ENCODE results near the gene MMP24OS. TPM values are rescaled to one million over a fixed set of nuclear protein-coding genes. Genes with fewer than 3 reads are reported as not detected.
A peak's percentile ranks its signal among the peaks of the same experiment; 100 is the strongest.

The MMP24OS gene
- total RNA-seq, 1 donor from 2014 or later = 63.4 TPM

DNA sequence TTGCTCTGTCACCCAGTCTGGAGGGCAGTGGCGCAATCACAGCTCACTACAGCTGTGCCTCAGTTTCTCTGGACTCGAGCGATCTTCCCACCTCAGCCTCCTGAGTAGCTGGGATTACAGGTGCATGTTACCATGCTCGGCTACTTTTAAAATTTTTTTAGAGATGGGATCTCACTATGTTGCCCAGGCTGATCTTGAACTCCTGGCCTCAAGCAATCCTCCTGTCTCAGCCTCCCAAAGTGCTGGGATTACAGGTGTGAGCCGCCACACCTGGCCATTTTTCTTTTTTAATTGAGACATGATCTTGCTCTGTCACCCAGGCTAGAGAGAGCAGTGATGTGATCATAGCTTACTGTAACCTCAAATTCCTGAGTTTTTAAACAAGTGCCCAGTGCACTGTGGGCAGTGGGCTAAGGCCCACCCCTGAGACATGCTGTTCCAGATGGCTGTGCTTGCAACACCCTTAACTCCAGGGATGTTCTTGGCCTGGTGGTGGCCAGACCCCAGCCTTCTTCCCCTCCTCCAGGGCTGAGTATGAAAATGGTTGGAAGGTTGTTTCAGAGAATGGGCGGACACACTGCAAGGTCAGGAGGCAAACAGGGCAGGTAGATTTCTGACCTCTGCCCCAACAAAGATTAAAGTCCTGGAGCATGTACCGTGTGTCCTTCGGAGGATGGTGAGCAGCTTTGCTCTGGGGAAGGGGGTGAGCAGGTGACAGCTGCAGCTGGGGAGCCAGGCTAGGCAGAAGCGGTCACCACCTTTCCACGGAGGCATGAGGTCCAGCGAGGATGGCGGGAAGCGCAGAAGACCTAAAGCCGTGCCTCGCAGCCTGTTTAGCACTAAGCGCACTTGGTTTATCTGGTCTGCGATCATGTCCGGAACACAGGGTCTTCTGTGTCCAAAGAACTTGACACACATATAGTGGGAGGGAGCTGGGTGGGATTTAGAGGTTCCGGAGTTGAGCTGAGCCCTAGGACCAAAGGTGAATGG, 15.7 kb upstream of the MMP24OS start:
- intact Hi-C loops (cut with DNase I) = no loop called here
- no peak for DNase-seq (ENCODE audit: low spot score)

DNA sequence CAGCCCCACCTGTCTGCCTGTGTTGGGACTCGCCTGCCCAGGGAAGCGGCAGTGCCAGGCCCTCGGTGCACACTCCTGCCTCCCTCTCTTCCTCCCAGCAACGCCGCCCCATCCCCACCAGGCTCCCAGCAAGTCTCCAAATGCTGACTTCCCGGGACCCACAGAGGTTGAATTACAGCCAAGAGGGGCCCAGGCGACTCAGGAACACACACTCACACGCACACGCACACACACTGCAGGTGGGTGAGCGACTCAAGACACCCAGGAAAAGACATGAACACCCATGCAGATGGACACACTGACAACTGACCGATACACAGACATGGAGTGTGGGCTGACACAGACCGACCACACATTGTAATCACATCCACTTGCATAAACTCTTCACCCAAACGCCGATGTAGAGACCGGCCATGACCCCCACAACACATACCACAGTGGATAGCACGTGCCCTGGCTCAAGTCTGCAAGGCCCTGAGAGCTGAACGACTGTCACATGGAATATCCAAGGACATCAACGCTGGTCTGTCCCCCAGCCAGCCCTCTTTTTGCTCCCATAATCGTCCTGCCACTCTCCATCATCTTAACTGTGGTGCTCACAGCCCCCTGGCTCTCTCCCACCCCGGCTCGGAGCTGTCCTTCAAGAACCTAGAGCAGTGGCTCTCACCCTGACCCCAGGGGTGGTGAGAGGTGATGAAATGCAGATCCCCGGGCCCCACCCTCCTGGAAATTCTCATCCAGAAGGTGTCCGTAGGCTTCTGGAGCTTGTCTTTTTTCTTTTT, 14.8 kb upstream of the MMP24OS start:
- no peak for DNase-seq (ENCODE audit: low spot score)
- intact Hi-C loops (cut with DNase I) = no loop called here

DNA sequence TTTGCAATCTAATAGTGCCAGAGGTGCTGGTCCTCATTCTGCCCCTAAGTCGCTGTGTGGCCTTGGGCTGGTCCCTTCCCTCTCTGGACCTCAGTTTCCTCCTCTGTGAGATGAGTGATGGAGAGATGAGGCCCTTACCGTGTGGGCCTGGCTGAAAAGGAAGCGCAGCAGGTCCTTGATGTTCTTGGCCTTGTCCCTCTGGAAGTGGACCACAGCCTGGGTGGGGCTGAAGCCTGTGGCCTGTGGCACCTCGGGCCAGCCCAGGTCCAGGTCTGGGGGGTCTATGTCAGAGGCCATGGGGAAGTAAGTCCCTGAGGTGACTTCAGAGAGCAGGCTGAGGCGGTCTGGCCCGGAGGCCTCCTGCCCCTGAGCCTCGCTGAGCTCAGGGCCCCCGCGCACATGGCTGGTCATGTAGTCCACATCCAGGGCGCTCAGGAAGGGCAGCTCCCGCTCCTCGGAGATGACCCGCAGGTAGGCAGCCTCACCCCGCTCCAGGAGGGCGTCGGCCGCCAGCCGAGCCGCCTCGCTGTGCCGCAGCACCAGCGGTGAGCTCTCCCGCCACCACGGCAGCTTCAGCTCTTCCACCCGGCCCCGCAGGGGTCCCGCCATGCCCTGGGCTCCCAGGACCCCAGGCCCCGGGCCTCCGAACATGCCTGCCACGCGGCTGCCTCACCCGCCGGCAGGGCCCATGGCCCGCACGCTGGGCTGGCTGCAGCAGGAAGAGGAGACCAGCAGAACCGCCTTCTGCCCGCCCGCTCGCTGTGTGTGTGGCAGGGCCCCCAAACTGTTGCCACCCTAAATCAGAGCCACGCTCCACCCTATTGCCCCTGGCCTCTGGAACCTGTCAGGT, 14.0 kb upstream of the MMP24OS start, which contains the start of gene FAM83C:
TSS of gene FAM83C (minus strand) at position 772 of the 850 bp plus-strand sequence. CDS start at position 651, 121 bp downstream.
- intact Hi-C loops (cut with DNase I) = no loop called here
- DNase-seq (ENCODE audit: low spot score) = no peak

DNA sequence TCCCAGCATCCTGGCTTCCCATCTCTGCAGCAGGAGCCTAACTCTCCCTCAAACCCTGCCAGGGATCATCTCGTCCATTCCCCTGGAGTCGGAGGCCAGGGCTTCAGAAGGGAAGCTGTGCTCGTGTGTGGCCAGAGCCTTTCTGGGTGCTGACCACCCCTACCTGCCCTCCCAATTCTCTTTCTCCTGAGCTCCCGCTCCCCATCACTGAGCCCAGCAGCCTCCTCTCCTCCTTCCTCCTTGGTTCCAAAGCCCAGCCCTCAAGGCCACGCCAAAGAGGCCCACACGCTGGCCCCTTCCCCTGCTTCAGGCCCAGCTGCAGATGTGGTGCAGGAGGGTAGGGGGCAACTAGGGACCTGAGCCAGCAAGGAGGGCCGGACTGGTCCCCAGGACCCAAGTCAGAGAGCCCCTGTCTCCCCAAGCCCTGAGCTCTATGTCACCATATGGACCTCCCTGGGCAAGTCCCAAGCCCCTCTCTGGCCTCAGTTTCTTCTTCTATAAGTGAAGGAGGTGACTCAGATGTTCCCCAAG, 13.0 kb upstream of the MMP24OS start:
- intact Hi-C loops (cut with DNase I) = no loop called here
- no peak for DNase-seq (ENCODE audit: low spot score)

DNA sequence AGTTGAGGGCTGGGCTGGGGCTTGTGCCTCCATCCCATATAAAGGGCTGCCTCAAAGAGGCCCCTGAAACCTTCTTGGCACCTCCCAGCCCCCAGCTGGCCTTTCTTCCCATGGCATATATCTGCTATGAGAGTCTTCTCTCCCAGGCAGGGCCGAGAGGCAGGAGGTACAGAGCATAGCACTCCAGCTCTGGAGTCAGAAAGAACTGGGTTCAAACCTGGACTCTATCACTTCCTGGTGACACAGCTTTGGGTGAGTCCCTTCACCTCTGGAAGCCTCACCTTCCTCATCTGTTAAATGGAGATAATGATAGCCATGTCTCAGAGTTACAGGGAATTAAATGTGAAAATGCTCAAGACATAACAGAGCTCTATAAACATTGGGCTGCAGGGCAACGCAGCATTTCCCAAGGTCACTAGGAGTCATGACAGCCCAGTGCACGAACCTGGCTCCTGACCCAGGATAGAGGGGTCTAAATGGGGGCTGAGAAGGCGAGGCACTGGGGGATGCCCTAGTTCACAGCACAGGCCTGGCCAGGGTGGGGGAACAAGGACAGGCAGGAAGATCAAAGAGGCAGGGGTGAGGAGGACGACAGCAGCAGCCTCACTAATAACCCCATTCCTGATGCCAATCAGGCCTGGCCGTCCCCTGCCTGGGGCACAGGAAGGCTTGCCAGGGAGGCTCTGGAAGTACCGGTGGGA, 12.4 kb upstream of the MMP24OS start:
- DNase-seq (ENCODE audit: low spot score) = no peak
- intact Hi-C loops (cut with DNase I) = no loop called here

DNA sequence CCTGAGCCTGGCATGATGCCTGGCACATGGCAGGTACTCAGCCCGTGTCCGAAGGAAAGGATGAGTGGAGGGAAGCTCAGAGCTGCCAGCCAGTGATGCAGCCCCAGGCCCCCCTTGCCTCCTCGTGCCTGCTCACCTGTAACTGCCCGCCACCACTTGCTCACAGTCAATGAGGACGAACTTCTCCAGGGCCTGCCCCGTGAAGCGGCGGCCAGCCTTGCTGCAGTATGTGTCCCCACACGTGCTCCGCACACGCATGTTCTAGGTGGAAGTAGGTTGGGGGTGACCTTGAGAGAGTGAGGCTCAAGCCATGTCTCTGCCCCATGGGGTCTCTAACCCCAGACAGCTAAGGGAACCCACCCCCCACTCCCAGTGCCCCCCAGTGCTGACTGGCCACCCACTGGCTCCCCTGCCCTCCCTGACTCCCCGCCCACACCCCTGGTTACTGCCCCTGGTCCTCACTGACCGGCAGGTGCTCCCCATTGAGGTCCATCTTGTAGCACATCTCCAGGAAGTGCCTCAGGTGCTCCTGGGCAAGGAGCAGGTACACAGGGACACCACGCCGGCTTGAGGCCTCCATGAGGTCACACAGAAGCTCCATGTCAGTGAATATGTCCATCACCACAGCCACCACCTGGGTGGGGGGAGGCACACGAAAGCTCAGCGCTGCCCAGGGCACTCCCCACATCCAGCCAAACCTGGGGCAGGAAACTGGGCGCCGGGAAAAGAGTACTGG, 10.6 kb upstream of the MMP24OS start:
- intact Hi-C loops (cut with DNase I) = no loop called here
- no peak for DNase-seq (ENCODE audit: low spot score)

GRCh38 chr20:35287509-35288324, 9.8 kb upstream of the MMP24OS start:
- intact Hi-C loops (cut with DNase I) = no loop called here
- DNase-seq (ENCODE audit: low spot score) = no peak

GRCh38 chr20:35286899-35287508, 9.1 kb upstream of the MMP24OS start:
- DNase-seq (ENCODE audit: low spot score) = no peak
- intact Hi-C loops (cut with DNase I) = no loop called here

DNA sequence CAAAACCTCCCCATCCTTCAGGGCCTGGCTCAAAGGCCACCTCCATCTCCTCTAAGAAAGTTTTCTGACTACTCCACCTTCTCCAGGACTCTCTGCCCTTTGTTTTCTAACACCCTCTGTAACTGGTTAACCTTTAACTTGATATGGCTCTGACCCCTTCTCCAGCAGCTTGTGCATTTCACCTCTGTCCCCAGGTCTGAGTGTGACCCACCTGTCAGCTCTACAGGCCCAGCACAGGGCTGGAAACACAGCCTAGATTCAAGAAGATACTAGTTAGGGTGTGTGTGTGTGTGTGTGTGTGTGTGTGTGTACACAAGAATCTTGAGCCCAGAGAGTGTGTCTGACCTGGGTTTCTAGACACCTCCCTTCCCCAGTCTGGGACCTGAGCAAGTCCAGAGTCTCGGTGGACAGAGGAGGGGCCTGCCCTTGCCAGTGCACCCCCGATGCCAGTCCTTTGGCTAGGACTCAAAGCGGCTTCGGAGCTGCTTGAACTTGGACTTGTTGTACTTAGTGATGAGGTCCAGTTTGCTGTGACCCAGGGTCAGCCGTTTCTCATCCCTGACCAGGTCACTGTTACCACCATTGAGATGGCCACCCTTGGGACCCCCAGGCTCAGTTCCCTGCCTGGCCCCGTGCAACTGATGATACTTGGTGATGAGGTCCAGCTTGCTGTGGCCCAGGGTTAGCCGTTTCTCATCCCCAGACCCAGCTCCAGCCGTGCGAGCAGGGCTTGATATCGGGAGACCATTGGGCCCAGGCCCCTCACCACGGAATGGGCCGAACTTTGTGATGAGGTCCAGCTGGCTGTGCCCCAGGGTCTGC, 8.4 kb upstream of the MMP24OS start:
- intact Hi-C loops (cut with DNase I) = no loop called here
- DNase-seq (ENCODE audit: low spot score) = no peak

GRCh38 chr20:35285806-35286076, 7.8 kb upstream of the MMP24OS start:
- intact Hi-C loops (cut with DNase I) = no loop called here

GRCh38 chr20:35284992-35285805, 7.3 kb upstream of the MMP24OS start:
- intact Hi-C loops (cut with DNase I) = no loop called here
- DNase-seq (ENCODE audit: low spot score) = no peak

More at GRCh38 chr20:35285806-35286076, 7.8 kb upstream of the MMP24OS start:
- no peak for DNase-seq (ENCODE audit: low spot score)

DNA sequence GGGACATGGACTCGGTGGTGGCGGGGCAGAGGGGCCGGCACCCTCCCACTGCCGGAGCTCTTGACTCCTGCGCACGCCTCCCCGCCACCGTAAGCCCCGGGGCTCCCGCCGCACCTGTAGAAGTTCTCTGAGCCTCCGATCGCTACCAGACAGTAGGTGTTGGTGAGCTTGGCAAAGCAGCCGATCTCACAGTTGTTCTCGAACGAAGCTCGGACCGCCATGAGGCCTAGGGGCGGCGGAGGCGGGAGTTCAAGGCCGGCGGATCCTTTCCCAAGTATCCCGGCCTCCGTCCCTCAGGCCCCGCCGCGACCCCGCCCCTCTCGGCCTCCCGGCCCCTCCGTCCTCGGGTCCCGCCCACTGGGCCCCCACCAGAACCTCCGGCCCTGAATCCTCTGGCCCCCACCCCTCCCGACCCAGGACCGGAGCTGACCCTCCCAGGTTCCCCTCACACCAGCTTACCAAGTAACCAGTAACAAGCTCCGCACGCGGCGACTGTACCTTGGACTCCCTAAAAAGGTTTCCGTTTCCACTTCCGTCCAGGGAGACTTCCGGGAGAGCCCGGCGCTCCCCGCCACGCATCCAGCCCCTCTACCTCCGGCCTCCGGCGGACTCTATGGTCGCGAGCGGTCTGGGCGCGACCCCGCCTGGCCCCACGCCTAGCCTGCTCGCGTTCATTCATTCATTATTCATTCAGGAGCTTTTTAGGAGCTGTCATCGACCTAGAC, 6.5 kb upstream of the MMP24OS start, which contains the start of gene EIF6:
TSS of gene EIF6 (minus strand) at position 506 of the 725 bp plus-strand sequence. CDS start at position 221, 285 bp downstream.
- DNase-seq (ENCODE audit: low spot score) = peak; percentile 88
- intact Hi-C loops (cut with DNase I) = no loop called here

- intact Hi-C loops (cut with DNase I) = no loop called here
- no peak for DNase-seq (ENCODE audit: low spot score)
These were observed 5.7 kb upstream of the MMP24OS start for GRCh38 chr20:35283441-35284266.
